CD4-positive, alpha-beta T cell treated with Interleukin-6 for 4 hours (primary cell): ENCODE results near the gene NAP1L4.

Source experiments
- DNase-seq: peaks from one replicate; pipeline ENCODE4 v3.0.0-alpha.2; 2020; ENCODE audit warnings: mixed read lengths

Gene NAP1L4

DNA sequence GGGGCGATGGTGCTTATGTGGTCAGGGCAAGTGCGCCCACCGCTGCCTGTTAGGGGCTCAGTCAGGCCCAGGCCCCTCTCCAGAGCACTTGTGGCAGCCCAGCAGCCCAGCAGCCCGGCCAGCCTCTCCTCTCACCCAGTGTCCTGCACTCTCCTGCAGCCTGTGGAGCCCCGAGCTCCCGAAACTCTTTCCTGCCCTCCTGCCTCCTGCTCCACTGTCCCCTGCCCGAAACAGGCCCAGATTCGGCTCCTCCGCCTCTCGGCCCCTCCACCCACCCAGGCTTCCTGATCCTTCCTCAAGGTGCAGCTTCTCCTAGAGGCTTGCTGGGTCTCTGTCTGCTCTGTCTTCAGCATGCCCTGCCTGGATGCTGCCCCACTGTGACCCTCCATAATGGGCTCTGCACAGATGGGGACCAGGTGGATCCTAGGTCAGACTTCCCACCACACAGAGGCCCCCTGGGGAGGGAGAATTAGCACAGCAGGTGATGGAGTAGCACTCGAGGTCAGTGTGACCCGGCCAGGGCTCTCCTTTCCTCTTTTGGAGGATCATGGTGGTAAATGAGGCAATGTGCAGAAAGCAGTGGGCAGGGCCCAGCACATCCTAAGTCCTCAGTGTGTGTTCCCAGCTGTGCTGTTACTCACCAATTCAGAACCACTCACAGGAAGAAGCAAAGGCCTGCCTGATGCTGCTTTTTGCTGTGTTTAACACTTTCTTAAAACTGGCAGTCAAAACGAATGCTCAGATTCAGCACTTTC lies 18.6 kb upstream of the NAP1L4 start:
- DNase-seq = no peak

DNA sequence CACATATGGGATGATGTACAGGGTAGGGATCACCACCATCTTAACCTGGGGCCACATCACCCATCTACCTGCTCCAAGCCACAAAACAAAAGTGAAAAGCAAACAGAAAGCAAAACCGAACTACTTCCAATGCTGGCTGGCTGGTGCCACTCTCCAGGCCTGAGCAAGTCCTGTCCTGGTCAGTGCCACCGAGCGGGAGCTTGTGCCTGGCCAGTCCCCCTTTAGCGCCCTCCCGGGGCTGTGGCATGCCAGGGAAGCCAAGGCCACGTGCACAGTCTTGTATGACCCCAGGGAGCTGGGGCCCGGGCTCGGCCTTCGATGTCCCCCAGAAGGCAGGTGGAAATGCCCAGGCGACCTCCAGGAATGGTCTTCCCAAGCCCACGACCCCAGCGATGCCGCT lies 17.9 kb upstream of the NAP1L4 start:
- no peak for DNase-seq

DNA sequence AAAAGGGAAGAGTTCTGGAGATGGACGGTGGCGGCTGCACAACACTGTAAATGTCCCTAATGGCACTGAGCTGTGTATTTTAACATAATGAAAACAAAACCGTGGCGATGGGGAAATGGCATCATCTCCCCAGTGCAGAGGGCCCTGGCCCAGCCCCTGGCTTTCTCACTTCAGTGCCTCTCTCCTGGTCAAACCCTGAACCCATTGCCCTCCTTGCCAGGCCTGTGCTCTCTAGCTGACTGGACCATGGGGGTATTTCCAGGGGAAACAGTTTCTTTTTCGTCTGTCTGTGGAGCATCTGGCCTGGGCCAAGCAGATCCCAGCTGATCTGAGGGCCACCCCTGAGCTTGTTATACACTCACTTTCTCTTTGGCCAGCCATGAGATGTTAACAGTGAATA lies 17.4 kb upstream of the NAP1L4 start:
- DNase-seq = no peak

DNA sequence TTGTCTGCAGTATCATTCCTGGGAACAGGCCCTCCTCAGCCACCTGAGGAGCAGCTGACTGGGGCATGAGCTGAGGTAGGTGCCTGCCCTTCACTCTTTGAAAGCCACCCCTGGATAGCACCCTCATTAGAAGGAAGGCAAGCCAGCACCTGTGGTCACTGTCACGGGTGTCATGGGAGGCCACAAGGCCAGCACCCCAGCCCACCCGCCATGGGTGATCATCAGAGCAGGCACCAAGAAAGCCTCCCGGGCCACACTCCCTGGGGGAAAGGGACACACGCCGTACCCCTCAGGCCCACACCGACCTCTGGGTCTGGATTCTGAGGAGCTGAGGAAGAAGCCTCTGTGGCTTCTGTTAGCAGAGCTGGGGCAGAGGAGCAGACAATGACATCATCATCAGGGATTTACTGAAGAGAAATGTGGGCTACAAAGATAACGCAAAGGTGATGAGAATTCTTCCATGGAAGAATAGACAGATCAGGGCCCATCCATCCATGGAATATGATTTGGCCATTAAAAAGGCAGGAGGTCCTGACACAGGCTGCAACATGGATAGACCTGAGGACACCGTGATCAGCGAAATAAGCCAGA lies 16.7 kb upstream of the NAP1L4 start:
- no peak for DNase-seq

DNA sequence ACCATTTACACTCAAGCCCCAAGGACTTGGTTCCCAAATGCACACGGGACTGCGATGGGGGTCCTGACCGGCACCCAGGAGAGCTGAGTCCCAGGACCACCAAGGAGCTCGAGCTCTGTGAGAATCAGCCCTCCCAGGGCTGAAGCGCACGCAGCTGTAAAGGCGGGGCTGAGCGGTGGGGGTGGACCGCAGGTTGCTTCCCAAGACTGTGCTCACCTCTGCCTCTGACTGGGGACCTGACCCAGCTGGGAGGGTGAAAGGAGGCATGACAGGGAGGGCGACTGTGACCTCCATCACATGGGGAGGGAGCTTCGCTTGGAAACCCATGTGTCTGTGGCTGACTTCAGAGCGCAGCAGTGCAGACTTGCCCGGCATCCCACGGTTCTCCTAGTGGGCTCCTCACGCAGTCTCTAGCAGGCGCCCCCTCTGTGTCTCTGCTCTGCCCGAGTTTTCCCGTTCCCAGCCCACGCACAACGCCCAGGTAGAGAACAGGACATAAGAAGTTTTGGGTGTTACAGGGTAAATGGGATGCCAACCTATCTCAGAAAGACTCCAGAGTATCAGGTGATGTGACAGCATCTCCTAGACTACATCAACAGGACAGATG lies 15.4 kb upstream of the NAP1L4 start:
- DNase-seq = no peak

DNA sequence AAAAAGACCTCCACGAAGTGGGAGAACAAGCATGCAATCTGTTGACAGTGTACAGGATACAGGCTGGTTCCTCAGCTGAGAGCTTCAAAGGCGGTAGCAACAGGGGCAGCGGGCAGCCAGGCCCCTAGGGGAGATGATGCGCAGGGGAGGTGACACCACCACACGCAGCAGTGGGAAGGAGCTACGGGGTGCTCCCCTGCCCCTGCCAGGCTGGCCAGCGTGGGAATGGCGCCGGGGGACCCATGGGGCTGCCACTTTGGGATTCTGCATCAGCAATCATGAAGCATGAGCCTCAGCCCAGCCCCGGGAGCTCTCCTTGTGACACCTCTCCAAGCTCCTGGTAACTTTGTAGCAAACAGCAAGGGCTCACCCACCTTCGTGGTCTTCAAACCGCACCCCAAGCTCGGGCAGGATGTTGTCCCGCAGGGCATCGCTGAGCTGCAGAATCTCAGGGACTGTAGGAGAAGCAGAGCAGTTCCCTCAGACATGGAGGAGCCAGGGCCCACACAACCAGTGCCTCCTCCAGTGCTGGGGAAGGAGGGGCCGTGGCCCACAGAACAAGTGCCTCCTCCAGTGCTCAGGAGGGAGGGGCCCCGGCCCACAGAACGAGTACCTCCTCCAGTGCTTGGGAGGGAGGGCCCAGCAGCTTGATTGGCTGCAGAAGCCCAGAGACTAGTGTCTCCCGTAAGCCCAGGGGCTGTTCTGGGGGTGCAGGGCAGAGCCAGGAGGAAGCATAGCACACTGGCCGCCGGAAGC lies 14.6 kb upstream of the NAP1L4 start:
- DNase-seq = no peak

DNA sequence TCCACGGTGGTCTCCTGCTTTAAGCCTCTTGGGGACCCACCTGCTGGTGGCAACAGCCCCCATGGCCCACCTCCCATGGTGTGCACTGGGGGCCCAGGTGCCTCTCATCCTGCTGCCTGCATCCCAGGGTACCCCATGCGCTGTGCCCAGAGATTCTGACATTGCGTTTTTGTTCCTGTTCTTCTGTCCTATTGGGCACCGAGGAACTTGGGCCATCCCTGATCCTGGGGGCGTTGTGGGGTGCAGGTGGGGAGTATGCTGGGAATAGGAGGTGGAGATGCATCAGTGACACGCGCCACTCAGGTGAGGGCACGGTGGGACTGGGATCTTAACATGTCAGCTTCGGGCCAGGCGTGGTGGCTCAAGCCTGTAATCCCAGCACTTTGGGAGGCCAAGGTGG lies 12.4 kb upstream of the NAP1L4 start:
- DNase-seq = no peak

DNA sequence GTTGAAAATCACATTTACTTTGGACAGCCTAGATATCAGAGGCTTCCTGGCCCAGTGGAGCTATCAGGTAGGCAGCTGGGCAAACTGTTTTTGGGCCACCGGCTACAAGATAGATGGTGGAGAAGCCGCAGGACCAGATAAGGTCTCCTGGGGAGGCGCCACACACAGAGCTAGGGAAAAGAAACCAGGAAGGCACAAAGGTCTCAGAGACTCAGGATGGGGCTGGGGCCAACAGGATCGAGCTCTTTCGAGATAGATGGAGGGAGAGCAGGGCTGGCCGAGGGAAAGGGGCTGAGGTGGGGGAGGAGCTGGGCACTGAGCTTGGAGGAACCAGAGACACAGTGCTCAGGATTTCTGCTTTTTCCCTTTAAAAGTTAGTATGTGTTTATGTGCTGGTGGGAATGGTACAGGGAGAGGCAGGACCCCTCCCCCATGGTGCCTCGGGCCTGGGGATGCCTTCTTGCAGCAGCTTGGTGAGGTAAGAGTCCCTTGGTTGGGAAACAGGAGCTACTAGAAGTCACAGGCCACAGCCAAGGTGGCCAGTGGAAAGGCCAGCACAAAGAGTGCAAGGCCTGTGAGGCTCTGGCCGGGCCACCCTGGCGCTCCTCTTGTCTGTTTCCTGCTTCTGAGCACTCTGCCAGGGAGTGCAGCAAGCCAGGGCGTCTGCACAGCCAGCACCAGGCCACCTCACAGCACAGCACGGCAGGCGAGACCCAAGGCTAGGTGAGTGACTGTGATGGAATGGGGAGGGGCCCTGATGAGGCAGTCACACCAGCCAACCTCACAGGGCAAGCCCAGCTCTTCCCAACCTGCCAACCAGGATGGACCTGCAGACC lies 11.5 kb upstream of the NAP1L4 start:
- no peak for DNase-seq

DNA sequence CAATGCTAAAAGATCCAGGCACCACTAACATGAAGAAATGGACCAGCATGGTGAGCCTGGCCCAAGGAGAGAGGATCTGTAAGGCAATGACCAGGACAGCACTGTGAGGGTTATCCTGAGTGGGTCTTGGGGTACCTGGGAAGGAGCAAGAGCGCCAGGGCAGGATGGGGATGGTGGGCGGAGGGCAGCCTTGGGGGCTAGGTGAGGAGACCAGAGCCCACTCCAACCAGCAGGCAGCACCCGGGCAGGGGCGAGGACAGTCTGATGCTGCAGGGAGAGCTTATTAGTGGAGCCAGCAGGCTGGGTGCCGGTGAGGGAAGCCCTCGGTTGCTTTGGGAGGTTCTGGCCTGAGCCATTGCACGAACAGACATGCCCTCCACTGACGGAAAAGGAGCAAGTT lies 10.7 kb upstream of the NAP1L4 start:
- DNase-seq = no peak

DNA sequence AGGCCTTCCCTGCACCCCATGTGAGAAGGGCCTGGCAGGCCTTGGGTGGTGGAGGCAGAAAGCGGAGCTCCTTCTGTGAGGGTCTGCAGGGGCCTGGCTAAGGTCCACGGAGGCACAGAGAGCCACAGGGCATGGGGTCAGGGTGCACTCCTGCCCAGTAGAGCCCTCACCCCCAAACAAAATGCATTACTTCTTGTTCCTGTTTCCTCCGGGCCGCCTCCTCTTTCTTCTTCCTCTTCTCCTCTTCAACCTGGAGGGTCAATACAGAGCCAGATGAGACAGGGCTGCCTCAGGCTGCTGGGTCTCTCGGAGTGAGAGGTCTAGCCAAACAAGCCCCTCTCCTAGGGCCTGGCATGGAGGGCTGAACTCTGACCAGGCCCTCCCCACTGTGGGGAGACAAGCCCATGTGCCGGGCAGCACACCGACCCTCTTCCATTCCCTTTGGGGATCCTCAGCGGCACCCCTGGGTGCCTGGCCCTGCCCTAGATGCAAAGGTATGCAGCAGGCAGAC lies 10.3 kb upstream of the NAP1L4 start:
- DNase-seq = no peak

DNA sequence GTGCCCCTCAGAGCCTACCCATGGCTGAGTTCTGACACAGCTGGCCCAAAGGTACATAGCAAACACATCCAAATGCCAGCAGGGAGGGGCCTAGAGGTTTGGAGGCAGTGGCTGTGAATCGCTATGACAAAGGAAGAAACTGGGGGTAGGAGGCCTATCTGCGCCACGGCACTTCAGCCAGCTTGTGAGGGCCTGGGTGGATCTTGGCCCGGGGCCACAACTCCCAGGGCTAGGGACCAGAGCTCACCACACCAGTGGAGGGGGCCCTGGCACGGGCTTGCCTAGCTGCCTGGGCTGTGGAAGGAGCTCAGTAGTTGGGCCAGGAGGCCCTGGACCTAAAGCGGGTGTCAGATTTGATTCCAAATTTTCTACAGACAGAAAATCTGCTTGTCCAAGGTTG lies 9.4 kb upstream of the NAP1L4 start:
- DNase-seq = no peak

DNA sequence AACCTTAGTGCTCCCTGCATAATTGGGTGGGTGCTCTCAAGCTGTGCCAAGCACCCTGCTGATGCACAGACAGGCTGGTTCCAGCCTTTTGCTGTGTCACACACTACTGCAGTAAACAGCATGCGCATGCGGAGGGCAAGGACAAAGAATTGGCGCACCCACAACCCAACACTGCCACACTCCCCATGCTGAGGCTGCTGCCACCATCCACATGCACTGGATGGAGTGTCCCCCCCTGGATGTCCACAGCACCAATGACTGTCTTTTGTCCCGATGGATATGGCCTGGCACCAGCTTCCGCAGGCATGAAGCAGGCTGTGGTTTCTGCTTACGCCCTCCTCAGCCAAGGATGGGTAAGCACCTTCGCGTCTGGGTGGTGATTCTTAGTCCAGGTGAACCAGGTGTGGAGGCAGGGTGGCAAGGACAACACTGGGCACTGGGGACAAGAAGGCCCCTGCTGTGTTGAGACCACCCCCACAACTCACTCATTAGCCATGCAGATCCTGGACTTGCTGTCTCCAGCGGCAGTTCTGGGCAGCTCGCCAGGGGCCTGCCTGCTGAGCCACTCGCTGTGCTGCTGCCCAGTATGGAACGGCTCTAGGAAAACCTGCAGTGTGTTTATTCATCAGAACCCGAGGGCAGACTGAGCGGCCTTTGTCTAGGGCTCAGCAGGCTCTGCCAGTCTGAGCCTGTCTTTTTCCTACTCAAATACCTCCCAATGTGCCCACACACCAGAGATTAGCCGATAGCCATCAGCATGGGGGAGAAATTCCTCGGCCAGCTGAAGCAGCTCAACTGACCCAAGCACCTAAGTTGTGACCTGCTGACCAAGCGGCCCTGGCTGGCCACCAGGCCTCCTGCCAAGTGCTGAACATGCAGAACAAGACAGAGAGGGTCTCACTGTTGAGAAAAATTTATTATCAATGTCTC lies 8.2 kb upstream of the NAP1L4 start:
- DNase-seq = no peak

DNA sequence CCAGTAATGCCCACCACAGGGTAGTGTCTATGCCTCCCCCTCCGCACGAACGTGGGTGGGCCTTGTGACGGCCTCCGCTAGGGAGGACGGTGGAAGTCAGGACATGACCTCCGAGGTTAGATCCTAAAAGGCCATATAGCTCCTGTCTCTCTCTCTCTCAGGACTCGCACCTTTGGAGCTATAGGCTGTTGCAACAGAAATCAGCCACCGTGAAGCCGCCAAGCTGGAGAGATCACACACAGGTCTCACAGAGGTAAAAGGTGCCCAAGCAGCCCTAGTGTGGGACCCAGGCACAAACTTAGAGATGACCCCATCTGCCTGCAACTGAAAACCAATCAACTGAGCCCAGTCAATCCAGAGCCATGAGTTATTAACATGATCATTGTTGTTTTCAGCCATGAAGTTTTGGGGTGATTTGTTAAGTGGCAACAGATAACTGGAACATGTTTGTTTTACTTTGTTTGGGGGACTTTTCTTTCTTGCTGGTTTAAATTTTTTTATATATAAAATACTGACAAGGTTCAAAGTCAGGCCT lies 7.4 kb upstream of the NAP1L4 start:
- DNase-seq = no peak

DNA sequence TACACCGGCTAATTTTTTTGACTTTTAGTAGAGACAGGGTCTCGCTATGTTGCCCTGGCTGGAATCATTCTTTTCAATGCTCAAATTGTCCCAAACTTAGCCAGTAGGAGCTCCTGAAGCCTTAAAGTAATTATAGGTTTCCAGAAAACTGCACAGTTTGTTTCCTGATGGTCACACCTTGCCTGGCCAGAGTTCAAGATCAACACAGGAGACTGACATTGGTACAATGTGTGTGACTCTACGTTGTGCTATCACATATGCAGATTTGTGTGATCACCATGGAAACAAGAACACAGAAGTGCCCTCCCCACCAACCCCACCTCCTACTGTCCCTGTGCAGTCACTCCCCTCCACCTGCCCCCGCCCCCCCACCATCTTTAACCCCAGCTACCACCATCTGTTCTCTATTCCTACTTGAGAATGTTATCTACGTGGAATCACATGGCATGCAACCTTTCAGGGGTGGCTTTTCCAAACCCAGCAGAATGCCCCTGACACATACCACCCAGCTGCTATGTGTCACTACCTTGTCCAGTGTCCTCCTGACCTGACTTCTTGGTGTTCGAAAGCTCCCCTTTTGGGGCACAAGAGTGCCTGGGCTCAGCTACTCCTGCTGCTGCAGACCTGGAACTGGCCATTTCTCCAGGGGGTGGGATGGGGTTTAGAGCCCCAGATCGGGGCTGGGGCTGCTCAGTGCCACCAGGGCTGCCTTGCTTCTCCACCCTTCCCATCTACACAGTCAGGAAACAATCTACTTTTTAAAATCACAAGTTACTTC lies 6.1 kb upstream of the NAP1L4 start:
- DNase-seq = no peak

DNA sequence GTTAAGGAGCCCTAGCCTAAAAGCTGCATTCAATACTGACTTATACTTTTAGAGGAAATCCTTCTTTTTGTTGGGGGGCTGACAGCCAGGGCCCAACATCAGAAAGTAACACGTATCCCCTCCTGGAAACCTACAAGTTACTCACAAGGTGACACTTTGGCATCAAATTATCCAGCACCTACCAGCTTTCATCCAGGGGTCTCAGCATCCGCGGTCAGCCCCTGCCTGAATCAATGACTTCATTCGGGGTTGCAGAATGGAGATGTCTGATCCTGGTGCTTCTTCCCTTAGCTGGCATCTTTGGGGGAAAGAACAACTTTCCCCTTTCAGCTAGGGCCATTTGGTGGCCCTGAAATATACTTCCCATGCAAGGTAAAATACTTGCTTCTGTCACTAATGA lies 5.3 kb upstream of the NAP1L4 start:
- DNase-seq = no peak

DNA sequence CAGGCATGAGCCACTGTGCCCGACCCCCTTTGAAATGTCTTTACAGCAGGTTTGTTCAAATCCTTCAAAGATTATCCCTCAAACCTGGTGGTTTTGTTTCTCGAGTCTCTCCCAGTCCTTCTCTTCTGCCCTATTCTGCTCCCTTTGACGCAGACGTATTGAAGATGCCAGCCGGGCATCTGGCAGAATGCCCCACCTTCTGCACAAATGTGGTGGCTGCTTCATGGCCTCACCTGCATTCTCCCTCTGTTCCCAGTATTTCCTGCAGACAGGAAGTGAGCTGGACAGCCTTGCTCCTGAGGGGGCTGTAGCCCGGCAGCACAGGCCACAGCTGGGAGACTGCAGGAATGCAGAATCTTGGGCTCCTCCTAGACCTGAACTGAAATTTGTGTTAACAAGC lies 4.8 kb upstream of the NAP1L4 start:
- no peak for DNase-seq

DNA sequence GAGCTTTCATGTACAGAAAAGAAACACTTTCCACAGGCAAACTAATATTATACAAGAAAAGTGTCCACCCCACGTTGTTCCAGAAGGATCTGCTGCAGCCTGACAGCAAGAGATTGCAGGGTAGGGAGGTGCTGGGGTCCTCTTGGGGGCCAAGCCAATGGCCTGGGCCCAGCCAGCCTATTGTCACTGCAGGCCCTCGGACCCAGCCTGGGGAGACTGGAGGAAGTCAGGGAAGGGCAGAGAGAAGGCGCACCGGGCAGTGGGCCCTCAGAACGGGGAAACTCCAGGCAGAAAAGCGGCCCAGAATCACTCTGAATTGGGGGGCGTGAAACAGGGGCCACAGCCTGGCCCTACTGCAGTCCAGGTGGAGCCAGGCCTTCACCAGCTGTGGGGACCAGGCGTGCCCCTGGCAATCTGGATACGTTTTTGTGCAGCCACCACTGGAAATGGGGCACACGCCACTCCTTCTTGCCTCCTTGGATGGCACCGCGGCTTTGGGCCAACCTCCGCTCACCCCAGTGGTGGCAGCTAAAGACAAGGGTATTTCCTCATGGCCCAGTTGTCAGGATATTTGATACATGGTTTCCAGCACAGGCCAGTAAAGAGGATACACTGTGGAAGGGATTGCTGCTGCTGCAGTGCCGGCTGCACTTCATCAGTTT lies 3.9 kb upstream of the NAP1L4 start:
- DNase-seq = no peak

DNA sequence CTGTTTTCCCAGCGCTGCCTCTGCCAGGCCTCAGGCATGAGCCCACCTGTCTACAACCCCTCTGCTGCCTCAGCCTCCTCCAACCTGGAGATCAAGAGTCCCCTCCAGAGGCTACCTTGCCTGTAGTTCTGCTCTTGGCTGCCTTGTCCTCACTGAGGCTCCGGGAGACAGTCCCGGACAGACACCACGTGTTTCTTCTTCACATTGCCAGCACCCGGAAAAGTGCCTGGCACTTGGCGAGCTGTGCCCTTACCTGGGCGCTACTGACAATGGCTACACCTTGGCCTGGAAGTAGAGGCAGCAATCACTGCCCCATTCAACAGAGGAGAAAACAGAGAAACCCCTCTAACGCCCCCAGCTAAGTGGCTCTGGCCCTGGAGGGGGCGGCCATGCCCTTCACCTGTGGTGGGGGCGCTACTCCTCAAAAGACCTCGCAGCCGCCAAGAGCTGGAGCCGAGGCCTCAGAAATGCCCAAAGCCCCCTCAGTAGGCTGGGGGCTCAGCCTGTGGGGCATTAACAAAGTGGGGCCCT lies 3.0 kb upstream of the NAP1L4 start:
- no peak for DNase-seq

DNA sequence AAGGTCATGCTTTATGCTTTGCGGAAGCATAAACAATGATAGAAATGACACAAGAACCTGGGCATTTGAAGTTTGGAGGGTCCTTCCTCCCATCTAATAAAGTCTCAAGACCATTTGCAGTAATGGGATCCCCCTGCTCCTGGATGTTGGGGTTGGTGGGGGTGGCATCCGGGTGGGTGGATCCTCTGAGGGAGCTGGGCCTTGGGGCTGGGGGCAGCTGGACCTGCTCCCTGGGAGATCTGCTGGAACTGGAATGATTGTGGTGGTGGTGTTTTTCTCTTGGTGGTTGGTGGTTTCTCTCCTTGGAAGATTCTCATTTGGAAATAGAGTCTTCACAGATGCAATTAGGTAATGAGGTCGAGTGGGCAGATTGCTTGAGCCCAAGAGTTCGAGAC lies 2.2 kb upstream of the NAP1L4 start:
- DNase-seq = no peak

DNA sequence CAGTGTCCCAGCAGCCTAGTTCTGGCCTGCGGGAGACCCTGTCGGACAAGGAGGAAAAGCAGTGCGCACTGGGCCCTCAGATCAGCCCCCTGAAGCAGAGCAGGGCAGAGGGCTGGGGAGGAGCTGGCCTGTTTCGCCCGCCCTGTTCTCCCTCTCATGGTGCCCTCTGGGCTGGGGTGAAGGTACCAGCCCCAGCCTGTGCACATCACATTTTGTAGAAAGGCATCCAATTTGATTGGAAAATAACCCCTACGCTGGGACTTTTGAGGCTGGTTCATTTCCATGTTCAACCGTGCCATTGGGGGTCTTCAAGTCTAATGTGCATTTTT lies 832 bp upstream of the NAP1L4 start:
- DNase-seq = no peak
